Kasumi-1 (cell line): ENCODE measurements around the gene PRPF4.
"Not testable (repeated sequence)": the region's sequence is repeated elsewhere in the genome, so short reads cannot be mapped to it uniquely, and the experiment has no call there.

Source experiments
- DNase-seq, 2 experiments: peaks; one replicate each; lab custom pipeline; 2025; lab: John Stamatoyannopoulos, UW

PRPF4 gene

GRCh38 chr9:113275157-113276131, at the start of gene PRPF4, which contains the start of gene CDC26:
PRPF4 (plus strand) TSS chr9:113275658; CDS start chr9:113275744, 86 bp downstream.
CDC26 (minus strand) TSS chr9:113275572; CDS start chr9:113272507, 3,065 bp downstream.
- peak; percentile 98 for DNase-seq

- no peak for DNase-seq
These were observed 48.0 kb upstream of the PRPF4 start for GRCh38 chr9:113227436-113227835.

- no peak for DNase-seq
These were observed 47.3 kb upstream of the PRPF4 start for GRCh38 chr9:113228130-113228665.

- no peak for DNase-seq
These were observed 43.8 kb upstream of the PRPF4 start for GRCh38 chr9:113231701-113232100.

- DNase-seq, result not testable (repeated sequence)
These were observed 39.7 kb upstream of the PRPF4 start for GRCh38 chr9:113235701-113236255.

- no peak for DNase-seq
These were observed 38.4 kb upstream of the PRPF4 start for GRCh38 chr9:113237026-113237425.

- DNase-seq, result no peak
These were observed 37.1 kb upstream of the PRPF4 start for GRCh38 chr9:113238202-113238858.

- DNase-seq, result no peak
These were observed 36.6 kb upstream of the PRPF4 start for GRCh38 chr9:113238859-113239232.

GRCh38 chr9:113241161-113241560, 34.3 kb upstream of the PRPF4 start:
- no peak for DNase-seq

- no peak for DNase-seq
These were observed 30.9 kb upstream of the PRPF4 start for GRCh38 chr9:113244556-113244955.

GRCh38 chr9:113245894-113246293, 29.6 kb upstream of the PRPF4 start:
- DNase-seq, result no peak

GRCh38 chr9:113246928-113247327, 28.5 kb upstream of the PRPF4 start:
- no peak for DNase-seq

- no peak for DNase-seq
These were observed 27.8 kb upstream of the PRPF4 start for GRCh38 chr9:113247640-113248039.

GRCh38 chr9:113249661-113250060, 25.8 kb upstream of the PRPF4 start:
- DNase-seq, result not testable (repeated sequence)

- no peak for DNase-seq
These were observed 24.7 kb upstream of the PRPF4 start for GRCh38 chr9:113250807-113251206.

GRCh38 chr9:113254991-113255390, 20.5 kb upstream of the PRPF4 start:
- DNase-seq, result no peak

GRCh38 chr9:113255438-113255837, 20.0 kb upstream of the PRPF4 start:
- peak; percentile 10 to 11 for DNase-seq

- no peak for DNase-seq
These were observed 17.6 kb upstream of the PRPF4 start for GRCh38 chr9:113257863-113258262.

GRCh38 chr9:113258282-113258681, 17.2 kb upstream of the PRPF4 start:
- no peak for DNase-seq

GRCh38 chr9:113261917-113262671, 13.4 kb upstream of the PRPF4 start:
- DNase-seq, result no peak

- DNase-seq, result no peak
These were observed 9.3 kb upstream of the PRPF4 start for GRCh38 chr9:113266174-113266573.
